ENCODE measurements around the gene HMG20A. TPM values are rescaled to one million over a fixed set of nuclear protein-coding genes. Genes with fewer than 3 reads are reported as not detected.

The HMG20A gene
- total RNA-seq, 1 experiment from 2014 or later, result 50.0 TPM

- Histone ChIP-seq H3K9me3 (replicated peaks) (no peaks in the 10 kb centered on the region), H3K4me3 (no peak overlapping the region), H3K4me1 (peaks cover 21% of the 10 kb centered on the region), H3K27ac (no peak overlapping the region), H3K27me3 (no peaks in the 10 kb centered on the region), H3K36me3 (peaks cover 18% of the 10 kb centered on the region)
- no peak for DNase-seq
Observed at GRCh38 chr15:77486542-77487468, 66.1 kb downstream of the HMG20A start.

- no peaks in the 10 kb centered on the region for H3K27me3 ChIP-seq
- peaks cover 21% of the 10 kb centered on the region for H3K4me1 ChIP-seq
- no peak overlapping the region for H3K4me3 ChIP-seq
- peak in 1 of 2 experiments; percentile 27 for DNase-seq
- peaks cover 16% of the 10 kb centered on the region for H3K36me3 ChIP-seq
- H3K9me3 ChIP-seq (replicated peaks), result no peaks in the 10 kb centered on the region
- no peak overlapping the region for H3K27ac ChIP-seq
Observed at GRCh38 chr15:77487469-77487842, 66.8 kb downstream of the HMG20A start.

GRCh38 chr15:77487888-77488287, 67.2 kb downstream of the HMG20A start:
- peaks cover 21% of the 10 kb centered on the region for H3K4me1 ChIP-seq
- no peak for DNase-seq
- H3K27me3 ChIP-seq, result no peaks in the 10 kb centered on the region
- H3K27ac ChIP-seq, result no peak overlapping the region
- peaks cover 12% of the 10 kb centered on the region for H3K36me3 ChIP-seq
- no peaks in the 10 kb centered on the region for H3K9me3 ChIP-seq (replicated peaks)
- no peak overlapping the region for H3K4me3 ChIP-seq

GRCh38 chr15:77489647-77490046, 69.0 kb downstream of the HMG20A start:
- Histone ChIP-seq H3K4me3 (no peak overlapping the region), H3K27me3 (no peaks in the 10 kb centered on the region), H3K4me1 (peaks cover 21% of the 10 kb centered on the region), H3K27ac (no peak overlapping the region), H3K36me3 (peaks cover 11% of the 10 kb centered on the region), H3K9me3 (replicated peaks) (no peaks in the 10 kb centered on the region)
- DNase-seq, result no peak

GRCh38 chr15:77493324-77493907, 72.7 kb downstream of the HMG20A start:
- Histone ChIP-seq H3K27ac (no peak overlapping the region), H3K9me3 (replicated peaks) (no peaks in the 10 kb centered on the region), H3K4me3 (no peak overlapping the region), H3K36me3 (no peaks in the 10 kb centered on the region), H3K4me1 (peaks cover 15% of the 10 kb centered on the region), H3K27me3 (no peaks in the 10 kb centered on the region)
- peak in 1 of 2 experiments; percentile 10 for DNase-seq

GRCh38 chr15:77494073-77494867, 73.6 kb downstream of the HMG20A start:
- no peak overlapping the region for H3K4me3 ChIP-seq
- no peaks in the 10 kb centered on the region for H3K36me3 ChIP-seq
- no peaks in the 10 kb centered on the region for H3K9me3 ChIP-seq (replicated peaks)
- peaks cover 15% of the 10 kb centered on the region for H3K4me1 ChIP-seq
- no peak for DNase-seq
- H3K27me3 ChIP-seq, result no peaks in the 10 kb centered on the region
- no peak overlapping the region for H3K27ac ChIP-seq

- Histone ChIP-seq H3K36me3 (no peaks in the 10 kb centered on the region), H3K4me3 (no peak overlapping the region), H3K27me3 (no peaks in the 10 kb centered on the region), H3K4me1 (peaks cover 15% of the 10 kb centered on the region), H3K27ac (no peak overlapping the region), H3K9me3 (replicated peaks) (no peaks in the 10 kb centered on the region)
- DNase-seq, result no peak
Observed at GRCh38 chr15:77494964-77495363, 74.3 kb downstream of the HMG20A start.

- H3K9me3 ChIP-seq (replicated peaks), result no peaks in the 10 kb centered on the region
- no peak for DNase-seq
- H3K36me3 ChIP-seq, result no peaks in the 10 kb centered on the region
- no peak overlapping the region for H3K4me3 ChIP-seq
- H3K27me3 ChIP-seq, result no peaks in the 10 kb centered on the region
- H3K27ac ChIP-seq, result no peak overlapping the region
- H3K4me1 ChIP-seq, result peaks cover 7% of the 10 kb centered on the region
Observed at GRCh38 chr15:77495838-77496596, 75.3 kb downstream of the HMG20A start.

- no peak overlapping the region for H3K27ac ChIP-seq
- peaks cover under 1% of the 10 kb centered on the region; the same call in 1 of the 2 replicates for H3K4me1 ChIP-seq
- DNase-seq, result peak; percentile 77 to 86
- H3K36me3 ChIP-seq, result no peaks in the 10 kb centered on the region
- peak overlapping the region; percentile 33 for H3K4me3 ChIP-seq
- H3K27me3 ChIP-seq, result no peaks in the 10 kb centered on the region
- H3K9me3 ChIP-seq (replicated peaks), result no peaks in the 10 kb centered on the region
Observed at GRCh38 chr15:77496715-77497109, 76.0 kb downstream of the HMG20A start.

GRCh38 chr15:77497110-77497737, 76.5 kb downstream of the HMG20A start:
- Histone ChIP-seq H3K9me3 (replicated peaks) (no peaks in the 10 kb centered on the region), H3K27ac (no peak overlapping the region), H3K27me3 (no peaks in the 10 kb centered on the region), H3K4me1 (no peaks in the 10 kb centered on the region; the same call in 1 of the 2 replicates), H3K4me3 (peak overlapping the region; percentile 33), H3K36me3 (no peaks in the 10 kb centered on the region)
- DNase-seq, result peak; percentile 41 to 57

- H3K36me3 ChIP-seq, result no peaks in the 10 kb centered on the region
- H3K27me3 ChIP-seq, result no peaks in the 10 kb centered on the region
- no peak for DNase-seq
- H3K27ac ChIP-seq, result no peak overlapping the region
- no peak overlapping the region for H3K4me3 ChIP-seq
- H3K9me3 ChIP-seq (replicated peaks), result no peaks in the 10 kb centered on the region
- H3K4me1 ChIP-seq, result no peaks in the 10 kb centered on the region; the same call in 1 of the 2 replicates
Observed at GRCh38 chr15:77497942-77498361, 77.3 kb downstream of the HMG20A start.

GRCh38 chr15:77499087-77499760, 78.5 kb downstream of the HMG20A start:
- Histone ChIP-seq H3K9me3 (replicated peaks) (no peaks in the 10 kb centered on the region), H3K27ac (no peak overlapping the region), H3K4me1 (no peaks in the 10 kb centered on the region; the same call in 1 of the 2 replicates), H3K27me3 (no peaks in the 10 kb centered on the region), H3K36me3 (no peaks in the 10 kb centered on the region), H3K4me3 (no peak overlapping the region)
- no peak for DNase-seq

GRCh38 chr15:77500989-77501388, 80.3 kb downstream of the HMG20A start:
- Histone ChIP-seq H3K4me1 (peaks cover 4% of the 10 kb centered on the region; the same call in 1 of the 2 replicates), H3K27me3 (no peaks in the 10 kb centered on the region), H3K9me3 (replicated peaks) (no peaks in the 10 kb centered on the region), H3K4me3 (no peak overlapping the region), H3K36me3 (no peaks in the 10 kb centered on the region), H3K27ac (no peak overlapping the region)
- no peak for DNase-seq

Data from SJCRH30 (cell line).